HG03521 (cell line): ENCODE results near the gene ENTPD2.

ENCODE experiments used
- ATAC-seq: cut with Tn5 transposase; IDR thresholded peaks from one replicate; pipeline ENCODE4 v1.9.1; 2021; ENCODE audit warnings: mild to moderate bottlenecking, moderate library complexity; ENCODE audit not compliant: unreplicated experiment

ENTPD2 gene

DNA sequence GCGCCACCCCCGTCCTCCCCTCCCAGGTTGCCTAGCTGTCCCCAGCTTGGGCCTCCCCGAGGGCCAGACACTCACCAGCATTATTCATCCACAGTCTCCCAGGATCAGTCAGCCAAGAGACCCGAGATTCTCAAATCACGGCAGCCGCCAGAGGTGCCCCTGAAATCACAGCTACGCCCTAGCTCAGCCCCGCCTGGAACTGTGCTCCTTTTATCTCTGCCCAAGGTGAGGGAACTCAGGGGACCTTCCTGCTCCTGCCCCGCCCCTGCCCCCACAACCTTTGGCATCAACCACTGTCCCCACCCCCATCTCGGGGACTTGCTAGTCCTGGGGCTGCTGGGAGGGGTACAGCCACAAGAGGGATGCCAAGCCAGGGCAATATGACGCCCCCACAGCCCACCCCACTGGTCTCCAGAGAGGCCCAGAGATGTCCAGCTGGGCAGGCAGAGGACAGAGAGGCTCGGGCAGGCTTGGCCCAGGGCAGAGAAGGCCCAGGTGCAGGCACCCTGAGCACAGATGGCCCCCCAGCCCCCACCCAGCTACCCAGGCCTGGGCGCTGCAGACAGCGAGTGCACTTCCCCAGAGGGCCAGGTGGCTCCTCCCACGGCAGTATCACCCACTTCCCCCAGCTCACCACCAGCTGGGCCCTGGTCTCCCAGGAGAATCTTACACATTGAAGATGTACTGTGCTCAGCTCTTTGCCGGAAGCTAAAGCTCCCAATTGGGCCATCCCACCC lies 21.8 kb downstream of the ENTPD2 start, which contains the start of gene FUT7:
Gene FUT7 (minus strand): TSS at position 185 of the 737 bp plus-strand sequence. CDS start 97 bp downstream, at position 88.
- ATAC-seq, result no peak

DNA sequence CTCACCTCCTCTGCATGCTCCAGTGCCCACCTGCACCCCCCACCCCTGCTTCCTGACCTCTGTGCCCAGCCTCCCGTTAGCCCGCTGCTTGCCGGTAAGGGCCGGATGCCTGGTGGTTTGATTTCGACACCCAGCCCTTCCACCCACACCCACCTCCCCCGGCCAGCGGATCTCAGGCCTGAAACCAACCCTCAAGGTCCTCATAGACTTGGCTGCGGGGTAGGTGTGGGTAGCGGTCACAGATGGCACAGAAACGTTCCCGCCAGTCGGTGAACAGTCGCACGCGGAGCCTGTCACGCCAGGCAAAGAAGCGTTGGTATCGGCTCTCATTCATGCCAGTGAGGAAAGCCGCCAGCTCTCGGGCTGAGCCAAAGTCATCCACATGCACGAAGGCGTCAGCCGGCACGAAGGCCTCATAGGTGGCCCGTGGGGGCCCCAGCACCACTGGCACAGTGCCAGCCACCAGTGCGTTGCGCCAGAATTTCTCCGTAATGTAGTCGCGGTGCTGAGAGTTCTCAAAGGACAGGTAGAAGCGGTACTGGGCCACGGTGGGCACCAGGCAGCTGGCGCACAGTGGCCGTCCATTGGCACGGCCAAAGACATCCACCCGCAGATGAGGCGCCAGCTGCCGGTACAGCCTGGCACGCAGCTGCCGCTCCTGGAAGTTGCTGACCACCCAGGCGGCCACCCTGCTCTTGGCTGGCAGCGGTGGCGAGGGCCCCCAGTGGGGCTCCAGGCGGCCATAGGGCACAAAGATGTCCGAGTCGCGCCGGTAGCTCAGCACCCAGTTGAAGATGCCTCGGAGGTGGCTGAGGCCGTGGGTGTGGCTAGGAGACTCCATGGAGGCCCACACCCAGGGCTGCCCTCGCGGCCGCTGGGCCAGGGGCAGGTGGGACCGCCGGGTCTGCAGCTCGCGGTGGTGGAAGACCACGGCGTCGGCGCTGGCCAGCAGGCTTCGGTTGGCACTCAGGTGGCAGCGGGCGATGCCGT lies 23.0 kb downstream of the ENTPD2 start:
- no peak for ATAC-seq

DNA sequence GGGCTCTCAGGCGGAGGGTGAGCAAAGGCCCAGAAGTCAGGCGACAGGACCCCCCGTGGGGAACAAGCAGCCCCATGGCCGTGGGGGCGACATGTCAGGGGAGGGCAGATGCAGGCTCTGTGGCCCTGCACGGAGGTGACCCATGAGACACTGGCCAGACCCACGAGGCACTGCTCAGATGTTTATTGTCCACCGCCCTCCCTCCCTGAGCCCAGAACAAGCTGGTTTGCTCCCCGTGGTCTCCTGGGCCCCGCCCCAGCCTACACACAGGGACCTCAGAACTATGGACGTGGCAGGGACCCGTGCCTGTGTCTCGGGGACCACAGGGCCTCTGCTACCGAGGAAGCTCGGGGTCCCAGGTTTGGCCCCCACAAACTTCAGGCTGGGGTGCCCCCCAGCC lies 23.9 kb downstream of the ENTPD2 start:
- ATAC-seq, result no peak

DNA sequence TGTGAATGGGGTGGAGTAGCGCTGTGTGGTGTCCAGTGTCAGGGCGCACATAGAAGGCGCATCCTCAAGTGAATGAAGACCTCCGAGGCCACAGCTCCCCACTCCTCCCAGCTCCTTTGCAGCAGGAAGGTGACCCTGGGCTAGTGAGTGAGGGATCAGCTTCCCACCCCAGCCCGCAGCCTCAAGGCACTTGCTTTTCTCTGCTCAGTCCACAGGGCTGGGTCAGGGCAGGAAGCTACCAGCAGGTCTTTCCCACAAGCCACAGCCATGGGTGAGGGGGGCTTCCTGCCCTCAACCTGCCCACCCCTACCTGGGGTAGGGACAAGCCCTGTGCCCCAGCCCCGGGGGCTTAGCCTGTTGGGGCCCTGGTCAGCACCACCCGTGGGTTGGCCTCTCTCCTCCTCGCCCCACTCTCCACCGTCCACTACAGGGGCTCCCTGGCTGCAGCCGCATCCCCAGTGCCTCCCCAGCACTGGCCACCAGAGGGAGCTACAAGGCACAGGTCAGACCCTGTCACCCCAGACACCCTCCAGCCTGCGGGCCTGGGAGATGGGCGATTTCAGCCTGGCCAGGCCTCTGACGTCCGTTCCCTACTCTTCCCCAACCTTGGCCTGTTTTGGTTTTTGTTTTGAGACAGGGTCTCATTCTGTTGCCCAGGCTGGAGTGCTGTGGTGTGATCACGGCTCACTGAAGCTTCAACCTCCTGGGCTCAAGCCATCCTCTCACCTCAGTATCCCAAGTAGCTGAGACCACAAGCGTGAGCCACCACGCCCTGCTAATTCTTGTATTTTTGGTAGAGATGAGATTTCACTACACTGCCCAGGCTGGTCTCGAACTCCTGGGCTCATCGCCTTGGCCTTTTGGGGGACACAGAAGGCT lies 24.6 kb downstream of the ENTPD2 start:
- ATAC-seq, result no peak

DNA sequence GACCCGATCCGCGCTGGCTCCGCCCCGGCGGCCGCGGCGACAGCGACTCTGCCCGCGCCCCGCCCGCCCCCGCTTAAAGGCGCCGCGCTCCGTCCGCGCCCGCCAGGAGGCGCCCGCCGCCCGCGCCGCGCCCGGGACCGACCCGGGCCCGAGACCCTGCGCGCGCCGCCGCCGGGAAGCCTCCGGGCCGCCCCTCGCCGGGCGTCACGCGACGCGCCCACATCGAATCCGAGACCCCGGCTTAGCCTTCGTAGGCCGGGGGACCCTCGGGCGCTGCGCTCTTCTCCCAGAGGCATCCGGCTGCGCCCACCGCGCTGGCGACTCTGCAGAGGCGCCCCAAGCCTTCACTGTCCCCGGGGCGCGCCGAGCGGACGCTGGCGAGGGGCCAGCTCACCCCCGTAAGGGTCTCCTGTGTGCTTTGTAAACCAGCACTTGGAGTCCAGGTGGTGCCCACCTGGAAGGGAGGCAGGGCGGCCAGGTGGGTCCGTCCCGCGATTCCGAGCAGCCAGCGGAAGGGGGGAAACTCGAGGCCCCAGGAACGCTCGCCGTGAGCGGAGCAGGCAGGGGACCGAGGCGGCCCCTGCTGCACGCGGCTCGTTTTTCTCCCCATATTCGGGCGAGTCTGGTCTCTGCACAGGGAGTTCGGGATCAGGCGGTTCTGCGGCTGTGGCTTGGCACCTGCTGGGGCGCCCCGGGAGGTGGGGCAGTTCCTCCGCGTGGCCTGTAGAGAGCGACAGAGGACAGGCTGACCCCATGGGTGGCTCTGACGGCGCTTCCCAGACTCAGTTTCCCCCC lies 25.4 kb downstream of the ENTPD2 start:
- peak; percentile 48 for ATAC-seq

DNA sequence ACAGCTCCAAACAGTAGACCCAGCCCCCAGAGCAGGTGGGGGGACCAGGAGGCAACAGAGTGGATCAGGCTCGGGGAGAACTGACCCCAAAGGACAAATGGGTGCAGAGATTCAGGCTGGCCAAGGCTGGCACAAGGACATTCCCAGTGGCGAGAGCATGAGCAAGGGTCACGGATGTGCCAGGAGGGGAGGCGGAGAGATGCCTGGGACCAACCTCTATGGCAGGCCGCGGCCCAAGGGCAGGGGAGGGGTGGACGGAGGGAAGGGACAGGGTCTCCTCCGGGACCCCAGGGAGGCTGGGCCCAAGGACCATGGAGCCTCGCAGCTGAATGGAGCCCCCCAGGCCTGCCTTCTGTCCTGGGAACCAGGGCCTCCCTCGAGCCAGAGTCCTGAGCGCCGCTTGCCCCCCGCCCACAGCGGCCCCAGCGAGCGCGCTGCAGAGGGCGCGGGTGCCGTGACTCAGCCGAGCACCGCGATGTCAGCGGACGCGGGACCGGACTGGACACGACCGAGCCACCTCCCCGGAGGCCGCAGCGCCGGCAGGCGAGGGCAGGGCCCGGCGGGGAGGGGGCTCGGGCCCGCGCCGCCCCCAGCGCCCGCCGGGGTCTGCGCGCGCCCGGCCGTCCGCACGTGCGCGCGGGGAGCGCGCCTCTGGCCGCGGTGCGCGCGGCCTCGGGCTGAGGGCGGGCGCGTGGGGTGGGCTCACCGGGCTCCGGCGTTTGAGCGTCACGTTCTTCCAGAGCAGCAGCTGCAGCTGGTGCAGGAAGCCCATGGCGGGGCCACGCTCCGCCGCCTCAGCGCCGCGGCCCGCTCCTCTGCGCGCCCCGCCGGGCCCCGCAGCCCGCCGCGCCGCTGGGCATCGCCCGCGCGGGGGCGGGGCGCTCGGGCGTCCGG lies 26.2 kb downstream of the ENTPD2 start, which contains the start of gene ABCA2:
Gene ABCA2 (minus strand): TSS at position 869 of the 894 bp plus-strand sequence. CDS start 97 bp downstream, at position 772.
- peak; percentile 4 for ATAC-seq

DNA sequence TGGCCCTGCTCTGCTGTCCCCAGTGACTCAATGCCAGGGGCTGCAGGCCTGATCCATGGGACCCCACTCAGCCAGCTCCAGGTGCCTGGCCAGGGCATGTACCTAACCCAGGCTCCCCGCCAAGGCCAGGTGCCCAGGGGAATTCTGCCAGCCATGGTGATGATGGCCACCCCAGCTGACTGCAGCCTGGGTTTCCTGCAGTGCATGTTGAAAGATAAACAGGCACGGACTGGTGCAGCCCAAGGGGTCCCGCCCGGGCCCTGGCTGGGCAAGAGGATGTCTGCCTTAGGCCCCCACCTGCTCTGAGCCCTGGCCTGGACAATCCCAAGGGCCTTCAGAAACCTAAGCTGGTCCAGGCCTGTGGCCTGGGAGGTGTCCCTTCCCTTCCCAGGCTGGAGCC lies 27.0 kb downstream of the ENTPD2 start:
- no peak for ATAC-seq

DNA sequence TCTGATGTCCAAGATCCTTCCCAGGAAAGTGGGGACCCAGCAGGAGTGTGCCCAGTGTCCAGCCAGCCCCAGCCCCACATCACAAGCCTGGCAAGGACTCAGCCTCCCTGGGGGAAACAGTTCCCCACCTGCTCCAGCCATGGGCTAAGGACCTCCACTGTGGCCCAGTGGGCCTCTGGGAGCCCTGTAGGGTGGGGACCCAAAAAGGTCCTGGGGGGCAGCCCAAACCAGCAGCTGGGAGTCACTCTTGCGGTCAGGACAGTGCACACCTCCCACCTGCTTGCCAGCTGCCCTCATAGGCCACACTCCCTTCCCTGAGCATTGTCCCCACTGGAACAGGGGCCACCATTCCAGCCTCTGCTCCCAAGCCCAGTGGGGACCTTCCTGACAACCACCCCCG lies 27.5 kb downstream of the ENTPD2 start:
- no peak for ATAC-seq

DNA sequence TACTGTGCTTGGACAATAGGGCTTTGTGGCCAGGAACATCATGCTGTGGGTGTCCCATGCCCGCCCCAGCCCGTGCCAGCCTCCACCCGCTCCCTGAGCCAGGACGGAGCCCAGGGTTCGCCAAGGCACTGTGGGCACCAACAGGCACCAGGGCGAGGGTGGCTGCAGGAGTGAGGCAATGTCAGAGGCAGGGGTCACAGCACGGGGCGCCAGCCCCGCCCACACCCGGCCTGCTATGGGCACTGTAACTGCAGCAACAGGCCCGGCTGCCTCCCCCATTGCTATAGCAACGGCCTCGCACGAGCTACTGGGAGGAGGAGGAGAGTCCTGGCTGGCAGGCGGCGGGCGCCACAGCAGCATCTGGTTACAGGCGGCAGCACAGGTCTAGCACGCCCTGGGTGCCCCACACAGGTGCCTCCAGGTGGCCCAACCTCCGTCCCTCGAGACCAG lies 28.3 kb downstream of the ENTPD2 start:
- ATAC-seq, result no peak

DNA sequence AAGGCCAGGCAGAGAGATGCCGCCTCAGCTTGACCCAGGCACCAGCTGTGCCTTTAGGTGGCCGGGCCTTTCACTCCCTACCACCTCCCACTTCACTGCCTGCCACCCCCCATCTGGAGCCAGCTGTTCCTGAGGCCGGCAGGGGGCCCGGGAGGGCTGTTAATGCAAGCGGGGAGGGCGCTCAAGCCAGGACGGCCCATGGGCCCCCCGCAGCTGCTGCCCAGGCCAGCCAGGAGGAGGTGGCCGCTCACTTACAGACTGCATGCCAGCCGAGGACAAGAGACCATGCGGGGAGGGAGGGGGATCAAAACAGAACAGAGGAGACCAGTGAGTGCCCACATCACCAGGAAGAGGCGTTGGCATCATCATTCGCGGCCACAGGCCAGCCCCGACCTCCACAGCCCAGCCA lies 30.3 kb downstream of the ENTPD2 start:
- no peak for ATAC-seq

DNA sequence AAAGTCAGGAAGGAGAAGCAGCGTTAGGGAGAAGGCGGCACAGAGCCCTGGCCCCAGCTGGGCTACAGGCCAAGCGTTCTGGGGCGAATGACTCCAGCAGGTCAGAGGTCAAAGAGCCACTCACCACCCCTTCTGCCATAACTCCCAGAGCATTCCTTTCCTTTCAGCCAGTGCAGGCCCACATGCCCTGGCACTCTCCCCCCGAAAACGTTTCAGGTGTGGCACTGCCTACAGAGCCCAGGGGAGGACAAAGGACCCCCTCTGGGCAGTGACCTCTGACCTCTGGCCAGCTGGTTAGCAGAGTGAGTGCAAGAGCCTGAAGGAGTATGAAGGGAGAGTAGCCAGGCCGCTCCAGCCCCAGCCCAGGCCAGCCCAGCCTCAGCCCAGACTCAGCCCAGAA lies 30.7 kb downstream of the ENTPD2 start:
- ATAC-seq, result no peak

DNA sequence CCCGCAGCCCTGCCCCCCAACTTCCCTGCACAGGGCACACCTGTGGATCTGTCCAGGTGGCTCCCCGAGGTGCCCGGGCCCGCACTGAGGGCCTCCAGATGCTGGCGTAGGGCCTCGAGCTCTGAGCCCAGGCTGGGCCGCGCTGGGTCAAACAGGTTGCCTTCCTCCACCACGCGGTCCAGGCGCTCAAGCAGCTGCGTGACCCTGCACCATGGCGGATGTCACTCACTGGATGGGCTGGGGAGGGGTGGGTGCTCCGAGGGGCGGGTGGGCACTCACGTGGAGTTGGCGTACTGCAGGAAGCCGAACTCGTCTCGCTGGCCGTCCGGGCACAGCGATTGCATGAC lies 31.2 kb downstream of the ENTPD2 start:
- ATAC-seq, result no peak

DNA sequence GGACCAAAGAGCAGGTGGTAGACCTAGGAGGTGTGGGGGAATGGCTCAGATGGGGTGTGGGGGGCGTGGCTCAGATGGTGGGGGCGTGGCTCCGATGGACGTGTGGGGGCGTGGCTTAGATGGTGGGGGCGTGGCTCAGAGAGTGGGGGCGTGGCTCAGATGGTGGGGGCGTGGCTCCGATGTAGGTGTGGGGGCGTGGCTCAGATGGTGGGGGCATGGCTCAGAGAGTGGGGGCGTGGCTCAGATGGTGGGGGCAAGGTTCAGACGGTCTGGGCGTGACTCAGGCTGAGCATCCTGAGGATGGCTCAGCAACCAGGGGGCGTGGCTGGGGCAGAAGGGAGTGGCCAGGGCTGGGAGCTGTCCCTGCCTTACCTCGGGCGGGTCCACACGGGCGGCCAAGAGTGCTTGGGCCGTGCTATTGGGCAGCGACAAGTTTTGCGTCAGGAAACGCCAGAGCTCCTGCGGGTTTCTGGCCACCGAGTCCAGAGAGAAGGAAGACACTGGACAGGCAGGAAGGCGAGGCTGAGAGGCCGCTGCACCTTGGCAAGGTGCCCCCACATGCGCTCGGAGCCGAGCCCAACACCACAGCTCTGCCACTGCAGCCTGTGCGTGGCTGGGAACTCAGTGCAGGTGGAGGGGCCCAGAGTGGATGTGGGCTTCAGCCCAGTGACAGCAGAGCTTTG lies 31.7 kb downstream of the ENTPD2 start:
- ATAC-seq, result no peak

DNA sequence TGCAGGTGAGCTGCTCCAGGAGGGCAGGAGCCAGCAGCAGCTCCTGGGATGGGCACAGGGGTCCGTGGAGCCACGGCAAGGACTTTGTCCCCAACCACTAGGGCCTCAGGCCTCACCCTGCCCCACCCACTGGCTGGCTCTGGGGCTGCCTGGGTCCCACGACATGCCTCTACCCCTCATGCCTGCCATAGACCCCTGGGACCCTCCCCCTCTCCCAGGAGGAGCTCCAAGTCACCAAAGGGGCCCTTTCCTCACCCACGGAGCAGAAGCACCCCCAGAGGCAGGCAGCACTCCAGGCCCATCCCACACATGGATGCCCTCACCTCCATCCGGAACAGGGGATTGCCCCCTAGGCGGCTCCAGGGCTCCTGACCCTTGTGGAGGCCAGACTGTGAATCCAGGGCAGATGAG lies 32.3 kb downstream of the ENTPD2 start:
- no peak for ATAC-seq

DNA sequence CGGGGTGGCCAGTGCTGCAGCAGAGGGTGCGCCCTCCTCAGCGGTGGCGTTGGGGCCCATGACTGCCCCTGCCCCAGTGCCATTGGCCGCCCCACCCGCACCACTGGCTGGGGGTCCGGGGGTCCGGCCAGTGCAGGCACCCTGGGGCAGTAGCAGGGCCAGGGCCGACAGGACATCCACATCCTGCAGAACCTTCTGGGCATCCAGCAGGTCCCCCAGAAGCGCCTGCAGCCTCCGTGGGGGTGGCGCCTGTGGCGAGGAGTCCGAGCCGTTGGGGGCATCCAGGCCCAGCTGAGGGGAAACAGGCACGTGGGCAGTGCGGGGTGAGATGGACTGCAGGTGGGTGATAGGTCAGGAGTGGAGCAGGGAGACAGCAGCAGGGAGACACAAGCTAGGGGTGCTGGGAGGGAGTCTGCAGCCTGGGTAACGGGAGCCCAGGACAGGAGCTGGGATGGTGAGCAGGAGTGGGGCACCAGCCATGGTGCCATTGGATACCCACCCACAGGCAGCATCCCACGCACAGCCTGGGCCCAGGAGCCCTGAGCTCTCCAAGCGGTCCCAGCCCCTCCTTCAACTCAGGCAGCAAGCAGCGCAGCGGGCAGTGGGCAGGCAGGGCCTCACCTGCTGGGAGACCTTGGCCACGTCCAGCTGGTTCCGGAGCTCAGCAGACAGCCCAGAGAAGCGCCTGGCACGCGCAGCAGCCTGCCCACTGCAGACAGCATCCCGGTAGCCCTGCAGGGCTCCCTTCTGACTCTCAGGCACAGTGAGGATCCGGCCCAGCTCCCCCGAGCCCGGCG lies 32.9 kb downstream of the ENTPD2 start:
- no peak for ATAC-seq

DNA sequence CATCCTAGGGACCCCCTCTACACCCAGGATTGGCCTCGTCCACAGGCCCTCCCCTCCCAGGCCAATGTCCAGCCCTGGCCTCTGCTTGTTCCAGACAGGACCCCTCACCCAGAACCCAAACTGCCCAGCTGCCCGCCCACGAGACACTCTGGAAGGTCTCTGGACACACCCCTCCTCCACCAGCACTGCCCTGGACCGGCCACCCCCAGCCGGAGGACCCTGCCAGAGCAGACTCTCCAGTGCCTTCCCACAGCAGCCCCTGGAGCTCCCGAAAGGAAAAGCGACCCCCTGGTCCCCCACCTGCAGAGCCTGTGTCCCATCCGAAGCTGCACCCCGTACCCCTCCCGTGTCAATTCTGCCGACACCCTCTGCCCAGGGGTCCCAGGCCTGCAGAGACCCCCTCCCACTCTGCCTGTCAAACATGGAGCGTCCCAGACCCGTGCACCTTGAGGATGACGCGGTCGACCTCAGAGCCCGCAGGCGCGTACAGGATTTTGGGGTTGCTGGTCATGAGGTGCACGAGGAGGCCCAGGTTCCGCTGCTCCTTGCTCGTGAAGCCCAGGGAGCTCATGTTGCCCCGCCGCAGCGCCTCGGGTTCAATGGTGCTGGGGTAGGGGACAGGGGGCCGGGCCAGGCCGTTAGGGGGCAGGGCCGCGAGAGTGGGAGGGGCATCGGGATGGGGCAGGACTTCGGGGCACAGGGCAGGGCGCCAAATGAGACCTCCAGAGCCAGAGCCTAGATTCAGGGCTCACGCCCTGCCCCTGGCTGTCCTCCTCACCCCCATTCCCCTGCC lies 33.8 kb downstream of the ENTPD2 start:
- ATAC-seq, result no peak
